Gastrocnemius medialis (tissue), 4 donors: ENCODE results near the gene CDC37L1. TPM values are rescaled to one million over a fixed set of nuclear protein-coding genes. Genes with fewer than 3 reads are reported as not detected.
"Not testable (repeated sequence)": the region's sequence is repeated elsewhere in the genome, so short reads cannot be mapped to it uniquely, and the experiment has no call there.

ENCODE experiments used
- ATAC-seq, 2 donors: fragments of 150-250 bp; one replicate each; pipeline ENCODE4 v1.9.1; 2016
- DNase-seq, 2 donors: peaks; one replicate each; pipeline ENCODE4 v3.0.0-alpha.2; 2019
- H3K27ac ChIP-seq, 4 donors: fragments of 200-600 bp; sonication (generic); 1 replicate in 1 of 4; 2 replicates in 3 of 4; pipeline ENCODE4 v1.5.1; 2016 to 2018; ENCODE audit warnings: mild to moderate bottlenecking in 2 of 4, moderate library complexity in 1 of 4
- H3K27me3 ChIP-seq, 3 donors: fragments of 200-600 bp; sonication (generic) in 2 of 3; 1 replicate in 1 of 3; 2 replicates in 2 of 3; pipeline versions ENCODE4 v1.5.1 to v1.6.0; 2016 to 2019; ENCODE audit warnings: mild to moderate bottlenecking in 1 of 3, moderate library complexity in 1 of 3
- H3K36me3 ChIP-seq, 2 donors: fragments of 200-600 bp; sonication (generic) in 1 of 2; one replicate each; pipeline ENCODE4 v1.5.1; 2017 to 2018
- H3K4me1 ChIP-seq, 2 donors: fragments of 200-600 bp; sonication (generic) in 1 of 2; one replicate each; pipeline ENCODE4 v1.5.1; 2016 to 2017; ENCODE audit warnings: mild to moderate bottlenecking in 2 of 2
- H3K4me3 ChIP-seq, 4 donors: fragments of 200-600 bp; sonication (generic) in 3 of 4; 1 replicate in 1 of 4; 2 replicates in 3 of 4; pipeline ENCODE4 v1.5.1; 2016 to 2019; ENCODE audit warnings: mild to moderate bottlenecking in 2 of 4
- H3K9me3 ChIP-seq, 3 donors: fragments of 200-600 bp; sonication (generic) in 2 of 3; 1 replicate in 1 of 3; 2 replicates in 2 of 3; pipeline ENCODE4 v1.5.1; 2016 to 2019
- POLR2A ChIP-seq, 2 donors: fragments of 450-650 bp; IDR thresholded peaks; one replicate each; pipeline ENCODE4 v1.6.1; 2017; ENCODE audit warnings: antibody characterized with exemption in 2 of 2, mild to moderate bottlenecking in 2 of 2, moderate library complexity in 2 of 2
- in situ Hi-C, 4 donors: fragments of 200-750 bp; cut with MboI; loops; one replicate each; pipeline versions ENCODE4 v1.15.0 to v1.8.0; 2017; ENCODE audit warnings: low sequenced_read_pairs in 4 of 4
- intact Hi-C: fragments of 100-400 bp; cut with DNase I; formaldehyde crosslinking; loops from one replicate; pipeline ENCODE4 v1.15.1; 2023; ENCODE audit warnings: low total_unique reads
- total RNA-seq, 4 donors: library from RNA; depleted of rRNA; stranded (reverse); fragments of >200 nt; gene quantifications; one replicate each; pipeline versions ENCODE4 v1.1.0 to v1.2.3, GENCODE V29; 2016
- TF ChIP-seq, protein P1 (sequence below), 5 experiments: fragments of 450-650 bp in 3 of 5; fragments of 200-600 bp in 2 of 5; sonication (generic) in 2 of 5; IDR thresholded peaks in 4 of 5; conservative IDR thresholded peaks in 1 of 5; 1 replicate in 4 of 5; 2 replicates in 1 of 5; pipeline ENCODE4 v1.5.1; 2016 to 2019; ENCODE audit warnings: antibody characterized with exemption in 5 of 5, mild to moderate bottlenecking in 3 of 5, moderate library complexity in 3 of 5

The CDC37L1 gene
- total RNA-seq, 4 donors from 2014 or later: 91.1 to 157 (median 131) TPM

DNA sequence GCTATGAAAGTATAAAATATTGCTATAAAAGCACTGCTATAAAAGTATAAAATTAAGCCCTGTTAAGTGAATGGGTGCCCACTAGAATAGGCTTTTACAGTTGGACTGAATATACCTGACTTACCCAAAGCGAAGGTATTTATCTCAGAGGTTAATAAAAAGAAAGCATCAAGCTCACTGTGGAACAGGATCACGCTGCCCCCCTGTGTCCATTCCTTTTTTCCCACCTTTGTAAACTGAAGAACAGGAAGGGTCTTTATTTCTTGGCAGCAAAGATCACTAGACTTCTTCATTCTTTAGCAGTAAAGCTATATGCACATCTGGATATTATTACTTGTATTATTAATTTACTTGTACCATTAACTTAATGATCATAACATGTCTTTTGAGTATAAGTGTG lies 39.3 kb upstream of the CDC37L1 start:
- intact Hi-C loops: loop anchor here (1.0 kb wide), 1 partner anchor 258 kb away; no protein-coding TSS in a partner anchor

DNA sequence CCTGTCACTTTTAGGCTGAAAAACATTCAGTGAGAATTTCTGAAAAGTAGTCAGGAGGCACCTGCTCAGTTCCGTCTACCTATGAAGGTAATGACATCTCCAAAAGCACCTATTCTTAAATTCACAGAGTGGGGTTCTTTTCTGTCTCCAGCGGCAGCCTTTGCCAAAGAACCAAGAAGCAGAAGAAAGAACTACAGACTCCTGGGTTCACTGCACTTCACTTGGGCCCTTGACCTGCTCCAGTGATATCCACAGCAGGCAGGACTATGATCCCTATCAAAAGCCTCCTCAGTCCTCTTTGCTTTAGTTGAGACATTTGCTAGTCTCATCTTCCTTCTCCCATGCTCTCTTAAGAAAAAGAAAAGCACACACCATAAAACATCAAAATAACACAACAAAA lies 37.0 kb upstream of the CDC37L1 start:
- no peaks in the 10 kb centered on the region for H3K4me1 ChIP-seq
- H3K27me3 ChIP-seq: no peaks in the 10 kb centered on the region
- H3K36me3 ChIP-seq: no peaks in the 10 kb centered on the region
- no peak overlapping the region for H3K27ac ChIP-seq
- intact Hi-C loops: no loop called here
- no peak for ATAC-seq
- no peak for TF ChIP-seq POLR2A (IDR thresholded peaks at IDR 0.05)
- TF ChIP-seq, protein P1, sequence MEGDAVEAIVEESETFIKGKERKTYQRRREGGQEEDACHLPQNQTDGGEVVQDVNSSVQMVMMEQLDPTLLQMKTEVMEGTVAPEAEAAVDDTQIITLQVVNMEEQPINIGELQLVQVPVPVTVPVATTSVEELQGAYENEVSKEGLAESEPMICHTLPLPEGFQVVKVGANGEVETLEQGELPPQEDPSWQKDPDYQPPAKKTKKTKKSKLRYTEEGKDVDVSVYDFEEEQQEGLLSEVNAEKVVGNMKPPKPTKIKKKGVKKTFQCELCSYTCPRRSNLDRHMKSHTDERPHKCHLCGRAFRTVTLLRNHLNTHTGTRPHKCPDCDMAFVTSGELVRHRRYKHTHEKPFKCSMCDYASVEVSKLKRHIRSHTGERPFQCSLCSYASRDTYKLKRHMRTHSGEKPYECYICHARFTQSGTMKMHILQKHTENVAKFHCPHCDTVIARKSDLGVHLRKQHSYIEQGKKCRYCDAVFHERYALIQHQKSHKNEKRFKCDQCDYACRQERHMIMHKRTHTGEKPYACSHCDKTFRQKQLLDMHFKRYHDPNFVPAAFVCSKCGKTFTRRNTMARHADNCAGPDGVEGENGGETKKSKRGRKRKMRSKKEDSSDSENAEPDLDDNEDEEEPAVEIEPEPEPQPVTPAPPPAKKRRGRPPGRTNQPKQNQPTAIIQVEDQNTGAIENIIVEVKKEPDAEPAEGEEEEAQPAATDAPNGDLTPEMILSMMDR (IDR thresholded peaks at IDR 0.05 in 4 of 5, conservative IDR thresholded peaks at IDR 0.05 in 1 of 5): no peak
- no peak overlapping the region for H3K4me3 ChIP-seq
- no peak for DNase-seq
- no peaks in the 10 kb centered on the region for H3K9me3 ChIP-seq
- in situ Hi-C loops: loop anchor here in 3 of 4 donors (5.0 to 25.0 kb wide), 4 partner anchors 255 to 328 kb away; no protein-coding TSS in a partner anchor

More for the DNA sequence above, 39.3 kb upstream of the CDC37L1 start:
- Histone ChIP-seq H3K4me3 (no peak overlapping the region), H3K4me1 (no peaks in the 10 kb centered on the region), H3K27me3 (no peaks in the 10 kb centered on the region), H3K9me3 (no peaks in the 10 kb centered on the region), H3K36me3 (no peaks in the 10 kb centered on the region), H3K27ac (no peak overlapping the region)
- in situ Hi-C loops: loop anchor here in 3 of 4 donors (5.0 to 25.0 kb wide), 4 partner anchors 253 to 325 kb away; no protein-coding TSS in a partner anchor
- DNase-seq: no peak
- TF ChIP-seq POLR2A (IDR thresholded peaks at IDR 0.05): no peak
- TF ChIP-seq, protein P1 (IDR thresholded peaks at IDR 0.05 in 4 of 5, conservative IDR thresholded peaks at IDR 0.05 in 1 of 5): peak; percentile 22 to 55 (median 46)
- ATAC-seq: no peak

DNA sequence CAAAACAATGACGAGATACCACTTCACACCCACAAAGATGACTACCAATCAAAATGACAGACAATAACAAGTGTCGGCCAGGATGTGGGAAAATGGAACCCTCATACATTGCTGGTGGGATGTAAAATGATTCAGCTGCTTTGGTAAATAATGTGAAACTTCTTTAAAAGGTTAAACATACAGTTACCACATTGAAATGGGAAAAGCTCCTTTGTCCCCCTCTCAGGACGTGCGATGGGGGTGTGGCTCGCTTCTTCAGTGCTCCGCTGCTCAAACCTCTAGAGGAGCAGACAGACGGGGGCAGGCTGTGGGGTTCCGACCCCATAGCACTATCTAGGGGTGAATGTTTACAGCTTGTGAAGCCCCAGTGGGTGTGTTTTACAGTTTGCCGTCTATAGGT lies 25.3 kb upstream of the CDC37L1 start:
- Histone ChIP-seq H3K36me3 (no peaks in the 10 kb centered on the region), H3K27ac (no peak overlapping the region), H3K27me3 (no peaks in the 10 kb centered on the region), H3K4me1 (no peaks in the 10 kb centered on the region), H3K4me3 (no peak overlapping the region), H3K9me3 (no peaks in the 10 kb centered on the region)
- TF ChIP-seq POLR2A (IDR thresholded peaks at IDR 0.05): no peak
- TF ChIP-seq, protein P1 (IDR thresholded peaks at IDR 0.05 in 4 of 5, conservative IDR thresholded peaks at IDR 0.05 in 1 of 5): no peak
- in situ Hi-C loops (no loop called here), intact Hi-C loops (no loop called here)
- no peak for ATAC-seq
- no peak for DNase-seq

- no peak for ATAC-seq
- no peak for DNase-seq
- in situ Hi-C loops: no loop called here
These were observed 24.8 kb upstream of the CDC37L1 start for GRCh38 chr9:4654538-4654937.

DNA sequence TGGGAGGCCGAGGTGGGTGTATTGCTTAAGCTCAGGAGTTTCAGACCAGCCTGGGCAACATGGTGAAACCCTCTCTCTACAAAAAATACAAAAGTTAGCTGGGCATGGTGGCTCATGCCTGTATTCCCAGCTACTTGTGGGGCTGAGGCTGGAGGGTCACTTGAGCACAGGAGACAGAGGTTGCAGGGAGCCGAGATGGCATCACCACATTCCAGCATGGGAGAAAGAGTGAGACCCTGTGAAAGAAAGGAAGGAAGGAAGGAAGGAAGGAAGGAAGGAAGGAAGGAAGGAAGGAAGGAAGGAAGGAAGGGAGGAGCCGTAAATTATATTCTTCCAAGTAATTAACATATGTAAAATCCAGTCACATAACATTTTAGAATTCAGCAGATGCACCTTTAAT lies 23.2 kb upstream of the CDC37L1 start:
- H3K9me3 ChIP-seq, DNase-seq, H3K4me3 ChIP-seq, ATAC-seq, in situ Hi-C loops, H3K4me1 ChIP-seq, H3K27me3 ChIP-seq, H3K36me3 ChIP-seq, intact Hi-C loops, H3K27ac ChIP-seq: not testable (repeated sequence)

More at GRCh38 chr9:4654538-4654937, 24.8 kb upstream of the CDC37L1 start:
- Histone ChIP-seq H3K36me3 (no peaks in the 10 kb centered on the region), H3K27ac (no peak overlapping the region), H3K9me3 (no peaks in the 10 kb centered on the region), H3K27me3 (no peaks in the 10 kb centered on the region), H3K4me3 (no peak overlapping the region), H3K4me1 (no peaks in the 10 kb centered on the region)
- no peak for TF ChIP-seq POLR2A (IDR thresholded peaks at IDR 0.05)
- TF ChIP-seq, protein P1 (IDR thresholded peaks at IDR 0.05 in 4 of 5, conservative IDR thresholded peaks at IDR 0.05 in 1 of 5): no peak
- intact Hi-C loops: no loop called here
